ENCODE measurements around the gene ARHGEF11.
"Not testable (repeated sequence)": the region's sequence is repeated elsewhere in the genome, so short reads cannot be mapped to it uniquely, and the experiment has no call there.

Gene ARHGEF11

GRCh38 chr1:156927215-156928042 lies 118.1 kb downstream of the ARHGEF11 start:
- peak; percentile 27 to 61 (median 45) for DNase-seq

GRCh38 chr1:156926695-156927094 lies 118.8 kb downstream of the ARHGEF11 start:
- DNase-seq, result not testable (repeated sequence)

- peak in 1 of 5 donors; percentile 18 for DNase-seq
Observed at GRCh38 chr1:156926175-156926574, 119.4 kb downstream of the ARHGEF11 start.

- DNase-seq, result no peak
Observed at GRCh38 chr1:156925154-156926010, 120.2 kb downstream of the ARHGEF11 start.

- no peak for DNase-seq
Observed at GRCh38 chr1:156924478-156925153, 120.9 kb downstream of the ARHGEF11 start.

GRCh38 chr1:156923670-156924477 lies 121.7 kb downstream of the ARHGEF11 start:
- DNase-seq, result no peak

- DNase-seq, result no peak
Observed at GRCh38 chr1:156922986-156923669, 122.4 kb downstream of the ARHGEF11 start.

GRCh38 chr1:156921053-156921529 lies 124.5 kb downstream of the ARHGEF11 start:
- DNase-seq, result no peak

- peak in 4 of 5 donors; percentile 27 to 47 (median 42) for DNase-seq
Observed at GRCh38 chr1:156920233-156921052, 125.1 kb downstream of the ARHGEF11 start, which contains the start of gene LRRC71. TSS of gene LRRC71 (plus strand) at chr1:156920632. CDS start at chr1:156920804, 172 bp downstream.

- no peak for DNase-seq
Observed at GRCh38 chr1:156914440-156914856, 131.1 kb downstream of the ARHGEF11 start.

GRCh38 chr1:156913809-156914387 lies 131.6 kb downstream of the ARHGEF11 start:
- DNase-seq, result no peak

GRCh38 chr1:156912861-156913808 lies 132.4 kb downstream of the ARHGEF11 start:
- no peak for DNase-seq

- no peak for DNase-seq
Observed at GRCh38 chr1:156912310-156912709, 133.2 kb downstream of the ARHGEF11 start.

- DNase-seq, result no peak
Observed at GRCh38 chr1:156911577-156912298, 133.8 kb downstream of the ARHGEF11 start.

GRCh38 chr1:156910309-156910782 lies 135.2 kb downstream of the ARHGEF11 start:
- peak; percentile 39 to 53 (median 46) for DNase-seq

GRCh38 chr1:156909671-156910070 lies 135.9 kb downstream of the ARHGEF11 start:
- no peak for DNase-seq

GRCh38 chr1:156908955-156909354 lies 136.6 kb downstream of the ARHGEF11 start:
- DNase-seq, result no peak

- no peak for DNase-seq
Observed at GRCh38 chr1:156908541-156908940, 137.0 kb downstream of the ARHGEF11 start.

Data from T-helper 1 cell (primary cell).